K562 (cell line): ENCODE measurements around the gene TBL1X. TPM values are rescaled to one million over a fixed set of nuclear protein-coding genes. Genes with fewer than 3 reads are reported as not detected.

Experiments
- ATAC-seq: fragments of 200-7000 bp; cut with Tn5 transposase; 3 replicates; pipeline ENCODE4 v1.9.1; 2020; ENCODE audit warnings: moderate library complexity
- BruUV-seq: library from RNA; stranded (reverse); fragments of 400-500 nt; replicated peaks from 2 replicates; lab custom pipeline; 2021; lab: Mats Ljungman, UMichigan
- CTCF ChIA-PET: fragments of 300-600 bp; formaldehyde crosslinking; extraction: SDS; loops from one replicate; lab custom pipeline; 2021; ENCODE audit warnings: low intra/inter-chr PET ratio; lab: Yijun Ruan, JAX
- POLR2A ChIA-PET: fragments of 300-600, 350-650 bp; sonication (Branson Sonifier 250); formaldehyde crosslinking; extraction: SDS; loops from one replicate; lab custom pipeline; 2021; ENCODE audit warnings: antibody characterized with exemption, inconsistent platforms; lab: Yijun Ruan, JAX
- DNase-seq, 4 experiments: peaks; one replicate each; pipeline versions ENCODE4 v3.0.0 to v3.0.0-alpha.2; 2011 to 2018; ENCODE audit warnings: low spot score in 3 of 4, mixed read lengths in 3 of 4; ENCODE audit errors: extremely low read depth in 1 of 4
- FAIRE-seq: peaks from 2 replicates; lab custom pipeline; 2011; peaks lifted over from hg19 to GRCh38; lab: Jason Lieb, UNC
- H2AFZ ChIP-seq: 2 replicates; pipeline ENCODE4 v1.6.0; 2011; ENCODE audit warnings: low read depth, low read length, control low read depth, inconsistent platforms
- H3K27ac ChIP-seq: fragments of 200-600 bp; 3 replicates; pipeline ENCODE4 v1.8.0; 2011; ENCODE audit warnings: low read depth, mild to moderate bottlenecking, control low read depth, inconsistent platforms, low read length, moderate library complexity, mixed read lengths; ENCODE audit errors: extremely low read depth
- H3K27me3 ChIP-seq, 2 experiments: fragments of 300-600 bp in 1 of 2; 2 replicates in 1 of 2; 3 replicates in 1 of 2; pipeline versions ENCODE4 v1.6.0 to v1.8.0; 2011; ENCODE audit warnings: inconsistent platforms in 2 of 2, low read length in 2 of 2, mild to moderate bottlenecking in 1 of 2, mixed read lengths in 1 of 2, moderate library complexity in 1 of 2; ENCODE audit not compliant: control insufficient read depth in 2 of 2, insufficient read depth in 2 of 2
- H3K36me3 ChIP-seq: fragments of 300-600 bp; 3 replicates; pipeline ENCODE4 v1.8.0; 2011; ENCODE audit warnings: mild to moderate bottlenecking, low read length, inconsistent platforms; ENCODE audit not compliant: control insufficient read depth, insufficient read depth
- H3K4me1 ChIP-seq, 2 experiments: fragments of 200-600 bp in 1 of 2; replicated peaks in 1 of 2; 2 replicates in 1 of 2; 3 replicates in 1 of 2; pipeline versions ENCODE4 v1.5.1 to v1.8.0; 2011; ENCODE audit warnings: inconsistent platforms in 2 of 2, low read length in 2 of 2, mild to moderate bottlenecking in 1 of 2, mixed read lengths in 1 of 2, moderate library complexity in 1 of 2; ENCODE audit not compliant: control insufficient read depth in 2 of 2, insufficient read depth in 2 of 2
- H3K4me2 ChIP-seq: 2 replicates; pipeline ENCODE4 v1.6.1; 2011; ENCODE audit warnings: low read length, control low read depth, inconsistent platforms, mixed read lengths; ENCODE audit not compliant: insufficient read depth
- H3K4me3 ChIP-seq: fragments of 200-600 bp; sonication (generic), shearing (Covaris generic); 2 replicates; pipeline ENCODE4 v1.5.1; 2016; ENCODE audit warnings: control low read depth, inconsistent platforms
- H3K79me2 ChIP-seq: fragments of 200-600 bp; 3 replicates; pipeline ENCODE4 v1.8.0; 2011; ENCODE audit warnings: low read length, inconsistent platforms; ENCODE audit not compliant: control insufficient read depth, insufficient read depth
- H3K9ac ChIP-seq, 2 experiments: 2 replicates each; pipeline versions ENCODE4 v1.6.0 to v1.6.1; 2011; ENCODE audit warnings: low read depth in 2 of 2, low read length in 2 of 2, control low read depth in 1 of 2, inconsistent platforms in 1 of 2, mild to moderate bottlenecking in 1 of 2, mixed read lengths in 1 of 2; ENCODE audit not compliant: insufficient read depth in 1 of 2
- H3K9me1 ChIP-seq: one replicate; pipeline ENCODE4 v1.6.0; 2011; ENCODE audit warnings: inconsistent platforms, mild to moderate bottlenecking, low read length, moderate library complexity; ENCODE audit not compliant: control insufficient read depth, insufficient read depth
- H3K9me3 ChIP-seq: replicated peaks from 2 replicates; pipeline ENCODE4 v1.5.1; 2011; ENCODE audit warnings: low read depth, low read length, inconsistent platforms; ENCODE audit not compliant: control insufficient read depth, insufficient read depth
- H4K20me1 ChIP-seq: replicated peaks from 2 replicates; pipeline ENCODE4 v1.6.1; 2011; ENCODE audit warnings: low read length, inconsistent platforms, mixed read lengths; ENCODE audit not compliant: control insufficient read depth, insufficient read depth
- BDP1 ChIP-seq: IDR thresholded peaks from 3 replicates; pipeline ENCODE4 v1.6.1; 2011; ENCODE audit not compliant: insufficient read length, insufficient read depth
- BMI1 ChIP-seq: fragments of 150-350 bp; IDR thresholded peaks from 2 replicates; pipeline ENCODE4 v1.6.1; 2014; ENCODE audit warnings: low read length
- CBX8 ChIP-seq: fragments of 200-600 bp; sonication (generic); IDR thresholded peaks from 2 replicates; pipeline ENCODE4 v1.6.1; 2012; ENCODE audit warnings: borderline replicate concordance, mixed run types, low read depth, mild to moderate bottlenecking, moderate library complexity, mixed read lengths, low read length, control low read depth, inconsistent platforms; ENCODE audit not compliant: poor library complexity, severe bottlenecking; ENCODE audit errors: extremely low read depth
- EZH2 ChIP-seq: IDR thresholded peaks from 2 replicates; pipeline ENCODE4 v1.6.1; 2012; ENCODE audit warnings: low read depth, mild to moderate bottlenecking, inconsistent platforms, low read length, borderline replicate concordance
- HNRNPL ChIP-seq: fragments of 200-400 bp; formaldehyde crosslinking; IDR thresholded peaks from 2 replicates; pipeline ENCODE4 v1.6.1; 2017; ENCODE audit warnings: low read depth, mild to moderate bottlenecking, low read length
- HOXB6 ChIP-seq: fragments of 250-450 bp; sonication (Bioruptor Pico); IDR thresholded peaks from 2 replicates; pipeline ENCODE4 v1.5.1; 2022; ENCODE audit warnings: mild to moderate bottlenecking, borderline replicate concordance
- ILK ChIP-seq: fragments of 450-650 bp; IDR thresholded peaks from 2 replicates; pipeline ENCODE4 v1.6.1; 2016; ENCODE audit warnings: missing genetic modification characterization, low read depth, mild to moderate bottlenecking, missing compliant biosample characterization, moderate library complexity, borderline replicate concordance
- NELFE ChIP-seq: IDR thresholded peaks from 2 replicates; pipeline ENCODE4 v1.6.1; 2011; ENCODE audit warnings: mild to moderate bottlenecking; ENCODE audit not compliant: insufficient read depth, insufficient read length
- PHB ChIP-seq: fragments of 250-450 bp; sonication (Bioruptor Pico); IDR thresholded peaks from 2 replicates; pipeline ENCODE4 v1.5.0; 2021
- POLR2AphosphoS5 ChIP-seq: IDR thresholded peaks from 2 replicates; pipeline ENCODE4 v1.6.1; 2011; ENCODE audit warnings: mild to moderate bottlenecking, low read depth, low read length, moderate library complexity; ENCODE audit not compliant: control insufficient read depth, insufficient read depth
- U2AF2 ChIP-seq: fragments of 200-400 bp; formaldehyde crosslinking; optimal IDR thresholded peaks from 2 replicates; pipeline ENCODE3; 2017; ENCODE audit warnings: low read depth, mild to moderate bottlenecking, low read length
- ZNF699 ChIP-seq: fragments of 250-450 bp; sonication (Bioruptor Pico); IDR thresholded peaks from 2 replicates; pipeline ENCODE4 v1.8.0; 2021; ENCODE audit warnings: mild to moderate bottlenecking, moderate library complexity; ENCODE audit not compliant: insufficient replicate concordance
- WGBS: fragments of 100-300 bp; shearing (Covaris generic); methylation state at CpG from one replicate; pipeline ENCODE4 v1.1.6; 2016; ENCODE audit warnings: low coverage, mixed read lengths; ENCODE audit not compliant: insufficient coverage; ENCODE audit errors: missing lambda C conversion rate; 5-methylcytosine and 5-hydroxymethylcytosine counted together
- in situ Hi-C: fragments of 300-500 bp; cut with MboI; formaldehyde crosslinking; loops from 4 replicates; pipeline ENCODE4 v1.15.0; 2018; ENCODE audit warnings: inconsistent platforms, mixed read lengths
- intact Hi-C: fragments of 100-400 bp; cut with micrococcal nuclease; formaldehyde crosslinking; loops from 2 replicates; pipeline ENCODE4 v1.14.2; 2022
- polyA plus RNA-seq, 8 experiments: library from polyadenylated mRNA; depleted of rRNA in 4 of 8; stranded (reverse) in 5 of 8; unstranded in 3 of 8; fragments of >200 nt; fragmentation: Nextera tagmentation in 2 of 8; fragmentation: Illumina TruSeq in 1 of 8; extraction: Ambion mirVana in 2 of 8; extraction: Trizol in 1 of 8; gene quantifications; 2 replicates each; pipeline versions ENCODE4 v1.2.1 to v1.2.3, GENCODE V29; 2011 to 2014; ENCODE audit warnings: inconsistent platforms in 1 of 8, missing spikeins in 1 of 8
- total RNA-seq, 7 experiments: library from RNA; depleted of rRNA in 6 of 7; stranded (reverse); fragments of >200 nt in 6 of 7; fragmentation: Illumina TruSeq in 2 of 7; extraction: Trizol in 2 of 7; gene quantifications; 2 replicates each; pipeline versions ENCODE4 v1.2.1 to v1.2.3, GENCODE V29; 2011 to 2021; ENCODE audit warnings: low replicate concordance in 1 of 7

The TBL1X gene
- total and polyA plus RNA-seq, 9 of the 15 experiments (the other 6 are each of a cell fraction or from before 2014, with no cell fraction given), result 6.0 to 49.6 (median 19.7) TPM

GRCh38 chrX:9459186-9459748 lies 5.6 kb upstream of the TBL1X start:
- TF ChIP-seq PHB, result no peak
- TF ChIP-seq EZH2, result no peak
- no peak for TF ChIP-seq U2AF2
- no peak for TF ChIP-seq CBX8
- no peak for TF ChIP-seq NELFE
- no peak for TF ChIP-seq POLR2AphosphoS5
- TF ChIP-seq BDP1, result no peak
- no peak for TF ChIP-seq HNRNPL
- no peak for TF ChIP-seq ILK (tag)
- TF ChIP-seq HOXB6, result no peak
- TF ChIP-seq ZNF699 (CRISPR knock-in tag), result no peak
- no peak for TF ChIP-seq BMI1
- intact Hi-C loops, result no loop called here
- Histone ChIP-seq H3K27ac (no peak overlapping the region), H3K36me3 (no peaks in the 10 kb centered on the region), H2AFZ (no peak overlapping the region), H3K27me3 (no peaks in the 10 kb centered on the region), H3K4me1 (peaks cover 13 to 38% of the 10 kb centered on the region in 2 experiments), H3K9ac (no peak overlapping the region), H3K79me2 (no peaks in the 10 kb centered on the region), H4K20me1 (no peaks in the 10 kb centered on the region), H3K4me2 (no peak overlapping the region), H3K9me3 (no peaks in the 10 kb centered on the region), H3K9me1 (no peaks in the 10 kb centered on the region), H3K4me3 (no peak overlapping the region)
- 12% methylated on average over 3 of the region's 3 CpGs for WGBS
- FAIRE-seq, result no peak
- in situ Hi-C loops, result no loop called here
- no peak for ATAC-seq
- no TSS peak for BruUV-seq
- CTCF ChIA-PET, result no interaction called here
- POLR2A ChIA-PET, result interaction anchor here (1.9 kb wide), 1 partner anchor 11 kb away, joined by 5 read pairs; no protein-coding TSS in a partner anchor
- DNase-seq, result no peak
